AG10803 (cell line): ENCODE data around the gene SLC2A6.

Source experiments
- DNase-seq: peaks from one replicate; pipeline ENCODE4 v3.0.0; 2010; ENCODE audit warnings: low read depth
- H3K4me3 ChIP-seq: 2 replicates; pipeline ENCODE4 v1.5.1; 2011; ENCODE audit warnings: mild to moderate bottlenecking, low read length, control low read depth
- TF ChIP-seq, protein P1 (sequence below): conservative IDR thresholded peaks from 2 replicates; pipeline ENCODE4 v1.5.1; 2011; ENCODE audit warnings: mild to moderate bottlenecking, low read length, control low read depth, inconsistent platforms

The SLC2A6 gene

DNA sequence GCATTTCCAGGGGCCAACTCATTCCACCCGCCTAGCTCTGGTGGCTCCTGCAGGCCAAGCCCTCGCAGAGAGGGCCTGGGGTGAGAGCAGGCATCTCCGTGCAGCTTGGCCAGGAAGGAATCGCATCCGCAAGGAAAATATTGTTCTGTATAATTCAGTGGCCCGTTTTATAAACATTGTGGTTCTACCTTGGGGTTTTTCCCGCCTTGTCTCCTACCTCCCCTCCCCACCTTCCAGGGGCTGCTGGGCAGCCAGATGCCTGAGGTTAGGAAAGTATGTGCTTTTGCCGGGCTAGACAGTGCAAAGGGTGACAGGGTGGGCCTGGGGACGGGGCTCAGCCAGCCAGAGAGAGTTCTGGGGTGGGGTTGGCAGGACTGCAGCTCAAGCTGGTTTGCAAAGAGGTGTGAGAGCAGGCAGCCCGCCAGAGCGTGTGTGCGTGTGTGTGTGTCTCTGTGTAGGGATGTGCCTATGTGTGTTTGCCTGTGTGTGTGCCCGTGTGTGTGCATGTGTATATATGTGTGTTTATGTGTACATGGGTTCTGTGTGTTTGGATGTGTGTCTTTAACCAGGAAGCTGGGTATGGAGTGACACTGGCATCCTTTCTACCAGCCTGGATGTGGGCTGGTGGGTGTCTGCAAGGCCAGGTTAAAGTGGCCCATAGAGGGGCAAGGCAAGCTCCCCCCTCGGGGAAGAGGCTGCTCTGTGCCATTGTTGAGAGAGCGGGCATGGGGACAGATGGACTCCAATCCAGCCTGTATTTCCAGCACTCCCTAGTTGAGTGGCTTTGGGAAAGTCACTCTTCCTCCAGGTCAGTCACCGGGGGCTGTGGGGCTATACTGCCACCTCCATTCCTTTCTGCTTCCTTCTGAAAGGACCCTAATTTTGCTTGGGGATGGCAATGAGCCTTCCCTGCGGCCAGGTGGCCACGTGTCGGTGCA lies 10.6 kb upstream of the SLC2A6 start:
- DNase-seq: no peak
- H3K4me3 ChIP-seq: no peak overlapping the region
- TF ChIP-seq, protein P1, sequence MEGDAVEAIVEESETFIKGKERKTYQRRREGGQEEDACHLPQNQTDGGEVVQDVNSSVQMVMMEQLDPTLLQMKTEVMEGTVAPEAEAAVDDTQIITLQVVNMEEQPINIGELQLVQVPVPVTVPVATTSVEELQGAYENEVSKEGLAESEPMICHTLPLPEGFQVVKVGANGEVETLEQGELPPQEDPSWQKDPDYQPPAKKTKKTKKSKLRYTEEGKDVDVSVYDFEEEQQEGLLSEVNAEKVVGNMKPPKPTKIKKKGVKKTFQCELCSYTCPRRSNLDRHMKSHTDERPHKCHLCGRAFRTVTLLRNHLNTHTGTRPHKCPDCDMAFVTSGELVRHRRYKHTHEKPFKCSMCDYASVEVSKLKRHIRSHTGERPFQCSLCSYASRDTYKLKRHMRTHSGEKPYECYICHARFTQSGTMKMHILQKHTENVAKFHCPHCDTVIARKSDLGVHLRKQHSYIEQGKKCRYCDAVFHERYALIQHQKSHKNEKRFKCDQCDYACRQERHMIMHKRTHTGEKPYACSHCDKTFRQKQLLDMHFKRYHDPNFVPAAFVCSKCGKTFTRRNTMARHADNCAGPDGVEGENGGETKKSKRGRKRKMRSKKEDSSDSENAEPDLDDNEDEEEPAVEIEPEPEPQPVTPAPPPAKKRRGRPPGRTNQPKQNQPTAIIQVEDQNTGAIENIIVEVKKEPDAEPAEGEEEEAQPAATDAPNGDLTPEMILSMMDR: no peak

DNA sequence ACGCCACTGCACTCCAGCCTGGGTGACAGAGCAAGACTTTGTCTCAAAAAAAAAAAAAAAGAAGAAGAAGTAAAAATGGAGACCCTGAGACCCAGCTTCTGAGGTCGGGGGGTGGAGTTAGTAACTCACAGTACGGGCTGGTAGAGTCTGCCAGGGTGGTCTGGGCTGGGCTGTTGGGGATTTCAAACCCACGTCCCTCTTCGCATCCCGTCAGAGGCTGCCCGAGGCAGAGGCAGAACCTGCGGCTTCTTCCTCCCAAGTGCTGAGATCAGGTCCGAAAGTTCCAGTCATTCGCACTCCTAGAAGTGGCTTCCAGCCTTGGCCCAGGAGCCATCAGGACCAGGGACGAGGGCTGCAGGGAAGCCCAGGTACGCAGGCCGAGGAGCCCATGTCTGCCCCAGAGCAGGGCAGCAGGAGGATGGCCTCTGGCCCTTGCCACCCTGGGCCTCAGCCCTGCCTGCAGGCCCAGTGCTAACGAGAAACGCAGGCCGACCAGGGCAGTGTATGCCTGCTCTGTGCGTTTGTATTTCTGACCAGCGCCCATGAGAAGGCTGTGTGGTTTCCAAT lies 9.9 kb upstream of the SLC2A6 start:
- no peak overlapping the region for H3K4me3 ChIP-seq
- DNase-seq: no peak
- TF ChIP-seq, protein P1: no peak

DNA sequence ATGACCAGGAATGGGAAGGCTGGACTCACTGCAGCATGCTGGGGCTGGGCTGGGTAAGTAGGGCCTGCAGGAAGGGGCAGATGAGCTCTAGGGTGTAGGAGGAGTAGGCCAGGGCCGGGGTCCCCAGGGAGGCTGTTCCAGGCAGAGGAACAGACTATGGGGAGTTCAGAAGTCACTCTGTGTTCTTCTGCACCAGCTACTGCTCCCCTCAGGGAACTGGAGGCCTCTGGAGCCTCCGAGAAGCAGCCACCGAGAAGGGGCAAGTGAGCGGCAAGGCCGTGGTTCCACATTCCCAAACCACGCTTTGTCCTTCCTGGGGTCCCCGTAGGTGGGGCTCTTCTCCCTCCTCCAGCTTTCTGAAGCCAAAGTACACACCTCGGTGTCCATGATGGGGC lies 8.4 kb upstream of the SLC2A6 start:
- no peak overlapping the region for H3K4me3 ChIP-seq
- TF ChIP-seq, protein P1: no peak
- DNase-seq: no peak

DNA sequence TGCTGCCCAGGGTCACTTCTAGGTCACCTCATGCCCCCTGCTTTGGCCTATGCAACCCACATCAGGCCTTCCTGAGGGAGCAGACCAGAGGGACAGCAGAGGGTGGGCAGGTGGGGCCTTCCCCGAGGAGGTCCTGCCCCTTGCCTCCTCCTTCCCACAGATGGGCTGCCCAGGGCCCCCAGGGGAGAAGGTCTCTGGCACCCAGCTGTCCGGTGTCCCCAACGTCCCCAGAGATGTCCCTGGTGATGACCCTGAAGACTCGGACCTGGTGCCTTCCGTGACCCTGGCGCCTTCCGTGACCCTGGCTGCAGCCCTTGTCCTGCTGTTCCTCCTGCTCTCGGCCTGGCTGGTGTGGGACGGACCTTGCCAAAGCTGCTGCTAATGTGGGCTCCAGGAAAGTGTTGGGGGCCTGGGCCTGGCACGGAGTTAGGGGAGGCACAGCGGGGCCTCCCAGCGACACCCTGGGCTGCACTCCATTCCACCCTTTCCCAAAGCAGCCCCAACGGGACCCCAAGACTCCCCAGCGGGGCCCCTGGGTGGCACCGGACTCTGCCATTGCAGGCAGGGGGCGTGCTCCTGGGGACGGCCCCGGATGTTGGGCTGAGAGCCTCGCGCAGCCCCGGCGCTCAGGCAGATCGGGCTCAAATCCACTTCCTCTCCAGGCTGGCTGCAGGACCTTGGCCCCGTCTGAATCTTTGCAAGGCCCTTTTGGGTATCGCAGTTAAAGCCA lies 6.8 kb upstream of the SLC2A6 start:
- TF ChIP-seq, protein P1: no peak
- DNase-seq: no peak
- no peak overlapping the region for H3K4me3 ChIP-seq

DNA sequence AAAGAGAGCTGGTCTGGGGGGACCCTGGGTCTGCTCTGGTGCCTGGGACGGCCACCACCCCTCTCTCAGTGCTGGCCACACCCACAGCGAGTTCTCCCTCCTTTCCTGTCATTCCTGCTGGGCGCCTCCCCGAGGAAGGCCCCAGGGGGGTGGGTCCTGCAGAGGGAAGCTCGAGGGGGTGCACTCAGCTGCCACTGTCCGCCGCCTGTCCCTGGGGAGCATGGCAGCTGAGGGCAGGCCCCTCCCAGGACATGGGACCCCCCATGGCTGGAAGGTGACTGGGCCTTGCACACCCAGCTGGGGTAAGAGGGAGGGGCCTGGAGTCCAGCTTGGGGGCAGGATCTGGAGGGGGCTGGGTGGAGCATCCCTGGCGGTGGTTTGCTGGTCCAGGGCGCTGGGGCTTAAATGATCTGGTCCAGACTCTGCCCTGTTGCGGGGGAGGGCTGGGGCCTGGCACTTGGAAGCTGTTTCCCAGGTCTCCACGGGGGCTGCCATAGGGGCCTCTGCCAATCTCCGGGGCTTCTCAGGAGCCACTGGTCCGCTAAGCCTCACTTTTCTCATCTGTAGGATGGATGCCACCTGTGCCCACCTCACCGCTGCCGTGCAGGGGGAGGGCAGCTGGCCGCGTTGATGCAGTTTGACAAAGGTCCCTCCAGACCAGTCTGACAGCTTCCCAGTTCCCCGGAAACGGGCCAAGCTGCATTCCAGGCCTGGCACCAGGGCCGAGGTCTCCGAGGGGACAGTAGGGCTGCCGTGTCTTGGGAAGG lies 6.0 kb upstream of the SLC2A6 start:
- TF ChIP-seq, protein P1: no peak
- no peak overlapping the region for H3K4me3 ChIP-seq
- no peak for DNase-seq

DNA sequence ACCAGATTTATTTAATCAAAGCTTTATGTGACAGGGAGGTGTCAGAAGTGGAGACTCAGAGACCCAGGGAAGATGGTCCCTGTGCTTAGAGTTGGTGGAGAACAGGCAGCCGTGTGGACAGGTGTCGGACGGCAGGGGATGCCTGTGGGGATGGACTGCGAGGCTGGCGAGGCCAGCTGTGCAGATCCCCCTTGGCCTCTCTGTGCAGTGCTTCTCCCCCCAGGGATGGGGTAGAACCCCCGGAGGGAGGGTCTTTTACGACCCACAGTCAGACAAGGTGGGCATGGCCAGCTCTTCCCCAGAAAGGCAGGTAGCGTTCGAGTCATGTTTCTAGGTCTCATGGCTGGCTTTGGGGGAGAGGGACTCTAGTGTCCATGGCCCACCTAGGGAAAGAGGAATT lies 4.7 kb upstream of the SLC2A6 start:
- DNase-seq: no peak
- no peak overlapping the region for H3K4me3 ChIP-seq
- TF ChIP-seq, protein P1: no peak
